Measurements from ENCODE around the gene ADGRG7. TPM values are rescaled to one million over a fixed set of nuclear protein-coding genes. Genes with fewer than 3 reads are reported as not detected.

The ADGRG7 gene
- total and polyA plus RNA-seq, 10 donors = not detected

DNA sequence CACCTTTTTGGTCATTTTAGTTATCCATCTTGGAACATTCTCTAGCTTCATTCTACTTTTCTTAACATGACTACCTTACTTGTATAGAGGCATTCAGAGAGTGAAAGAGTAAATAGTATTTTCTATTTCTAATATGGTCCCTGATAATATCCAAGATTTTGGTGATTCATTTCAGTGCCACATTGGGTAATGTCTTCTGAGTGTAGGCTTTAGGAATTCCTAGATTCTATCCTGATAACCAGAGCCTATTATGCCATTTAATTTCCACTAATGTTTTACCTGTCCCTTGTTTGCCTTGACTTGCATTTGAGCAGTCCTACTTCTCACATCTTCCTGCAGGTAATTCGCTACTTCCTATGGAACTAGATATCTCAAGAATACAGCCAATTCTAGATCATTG lies 21.8 kb downstream of the ADGRG7 start:
- no peak for TF ChIP-seq POLR2AphosphoS5 (IDR thresholded peaks at IDR 0.05)
- TF ChIP-seq, protein P1, sequence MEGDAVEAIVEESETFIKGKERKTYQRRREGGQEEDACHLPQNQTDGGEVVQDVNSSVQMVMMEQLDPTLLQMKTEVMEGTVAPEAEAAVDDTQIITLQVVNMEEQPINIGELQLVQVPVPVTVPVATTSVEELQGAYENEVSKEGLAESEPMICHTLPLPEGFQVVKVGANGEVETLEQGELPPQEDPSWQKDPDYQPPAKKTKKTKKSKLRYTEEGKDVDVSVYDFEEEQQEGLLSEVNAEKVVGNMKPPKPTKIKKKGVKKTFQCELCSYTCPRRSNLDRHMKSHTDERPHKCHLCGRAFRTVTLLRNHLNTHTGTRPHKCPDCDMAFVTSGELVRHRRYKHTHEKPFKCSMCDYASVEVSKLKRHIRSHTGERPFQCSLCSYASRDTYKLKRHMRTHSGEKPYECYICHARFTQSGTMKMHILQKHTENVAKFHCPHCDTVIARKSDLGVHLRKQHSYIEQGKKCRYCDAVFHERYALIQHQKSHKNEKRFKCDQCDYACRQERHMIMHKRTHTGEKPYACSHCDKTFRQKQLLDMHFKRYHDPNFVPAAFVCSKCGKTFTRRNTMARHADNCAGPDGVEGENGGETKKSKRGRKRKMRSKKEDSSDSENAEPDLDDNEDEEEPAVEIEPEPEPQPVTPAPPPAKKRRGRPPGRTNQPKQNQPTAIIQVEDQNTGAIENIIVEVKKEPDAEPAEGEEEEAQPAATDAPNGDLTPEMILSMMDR (IDR thresholded peaks at IDR 0.05 in 8 of 11, conservative IDR thresholded peaks at IDR 0.05 in 3 of 11) = no peak
- TF ChIP-seq POLR2A (IDR thresholded peaks at IDR 0.05) = no peak
- Histone ChIP-seq H3K4me1 (no peaks in the 10 kb centered on the region), H3K27me3 (replicated peaks in 1 of 7) (peaks cover 0 to 6% (median 0%) of the 10 kb centered on the region in 7 donors), H3K9me3 (no peaks in the 10 kb centered on the region), H3K27ac (no peak overlapping the region), H3K36me3 (no peaks in the 10 kb centered on the region), H3K4me3 (no peak overlapping the region)
- intact Hi-C loops (cut with DNase I; ENCODE audit: low total_unique reads) = no loop called here
- WGBS, 5 donors = 84 to 89% (median 85%) methylated on average over 1 of the region's 1 CpG
- DNase-seq = no peak

DNA sequence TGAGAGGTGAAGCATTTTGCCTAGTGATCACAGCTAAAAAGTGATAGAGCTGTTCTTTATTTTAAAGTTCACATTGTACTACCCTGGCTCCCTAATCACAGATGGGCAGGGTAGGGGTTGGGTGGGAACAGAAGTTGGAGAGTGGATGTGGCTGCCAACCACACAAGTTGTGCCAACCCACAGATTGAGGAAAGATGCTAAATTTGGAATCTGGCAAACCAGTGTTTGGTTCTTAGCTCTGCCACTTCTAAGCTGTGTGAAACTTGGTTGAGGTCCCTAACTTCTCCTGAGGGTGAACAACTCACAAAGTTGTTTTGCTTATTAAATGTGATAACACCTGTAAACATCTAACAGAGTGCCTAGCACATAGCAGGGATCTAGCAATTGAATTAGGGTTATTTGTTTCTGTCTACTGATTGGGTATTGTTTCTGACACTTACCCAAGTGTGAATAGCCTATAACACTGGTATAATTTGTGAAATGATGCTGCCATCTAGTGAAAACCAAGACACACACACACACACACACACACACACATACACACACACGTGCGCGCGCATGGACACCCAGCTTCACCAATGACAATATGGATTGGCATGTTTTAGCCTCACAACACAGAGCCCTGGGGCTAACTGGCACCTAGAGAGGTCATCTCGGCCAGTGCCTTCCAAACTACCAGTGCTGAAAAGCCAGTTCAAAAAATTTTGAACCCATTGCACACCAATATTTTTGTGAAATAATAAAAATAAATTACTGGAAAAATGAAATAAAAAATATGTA lies 25.3 kb downstream of the ADGRG7 start:
- intact Hi-C loops (cut with DNase I; ENCODE audit: low total_unique reads) = no loop called here
- H3K4me3 ChIP-seq = no peak overlapping the region
- no peaks in the 10 kb centered on the region for H3K9me3 ChIP-seq
- no peaks in the 10 kb centered on the region for H3K36me3 ChIP-seq
- no peaks in the 10 kb centered on the region for H3K4me1 ChIP-seq
- 35 to 58% (median 53%) methylated on average over 5 of the region's 5 CpGs for WGBS, 5 donors
- no peak overlapping the region for H3K27ac ChIP-seq
- TF ChIP-seq POLR2A (IDR thresholded peaks at IDR 0.05) (no peak), POLR2AphosphoS5 (IDR thresholded peaks at IDR 0.05) (no peak)
- TF ChIP-seq, protein P1 (IDR thresholded peaks at IDR 0.05 in 8 of 11, conservative IDR thresholded peaks at IDR 0.05 in 3 of 11) = no peak
- DNase-seq = no peak
- peaks cover 0 to 6% (median 0%) of the 10 kb centered on the region in 7 donors for H3K27me3 ChIP-seq (replicated peaks in 1 of 7)

DNA sequence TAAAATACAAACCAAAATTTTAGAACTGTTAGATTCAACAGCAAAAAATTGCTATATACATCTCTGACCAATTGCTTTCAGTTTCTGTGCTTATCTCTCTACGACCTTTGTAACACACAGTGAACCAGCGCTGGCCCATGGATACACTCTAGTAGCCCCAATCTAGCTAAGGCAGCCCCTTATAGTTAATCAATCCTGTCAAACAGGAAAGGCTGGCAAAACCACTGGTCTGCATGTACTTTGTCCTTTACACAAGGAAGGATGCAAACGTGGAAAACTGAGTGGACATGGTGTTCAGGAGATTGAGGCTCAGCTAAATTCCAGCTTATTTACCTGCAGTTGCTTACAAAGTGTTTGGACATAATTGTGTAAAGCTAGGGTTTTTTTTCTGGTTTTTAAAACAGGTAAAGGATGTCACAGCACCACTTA lies 25.9 kb downstream of the ADGRG7 start:
- H3K27me3 ChIP-seq (replicated peaks in 1 of 7) = peaks cover 0 to 6% (median 0%) of the 10 kb centered on the region in 7 donors
- H3K36me3 ChIP-seq = no peaks in the 10 kb centered on the region

DNA sequence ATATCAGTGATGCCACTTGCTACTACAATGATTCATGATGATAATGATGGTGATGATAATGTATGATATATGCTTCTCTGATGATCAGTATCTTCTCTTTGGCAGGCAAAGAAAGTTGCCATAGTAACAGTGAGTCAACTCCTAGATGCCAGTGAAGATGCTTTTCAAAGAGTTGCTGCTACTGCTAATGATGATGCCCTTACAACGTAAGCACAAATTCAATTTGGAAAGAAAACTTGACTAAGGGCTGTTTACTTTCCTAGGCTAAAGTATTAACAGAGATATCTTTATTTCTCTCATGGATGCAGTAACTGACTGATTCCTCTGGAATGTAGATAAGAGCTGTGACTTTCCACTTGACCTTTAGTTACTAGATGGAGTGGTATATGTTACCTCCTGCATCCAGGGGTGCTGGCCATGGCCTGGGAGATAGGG lies 27.8 kb downstream of the ADGRG7 start:
- intact Hi-C loops (cut with DNase I; ENCODE audit: low total_unique reads) = no loop called here
- Histone ChIP-seq H3K27ac (no peak overlapping the region), H3K9me3 (no peaks in the 10 kb centered on the region), H3K36me3 (no peaks in the 10 kb centered on the region), H3K4me1 (peaks cover 0 to 8% (median 0%) of the 10 kb centered on the region in 6 donors), H3K4me3 (no peak overlapping the region), H3K27me3 (replicated peaks in 1 of 7) (peaks cover 0 to 6% (median 0%) of the 10 kb centered on the region in 7 donors)
- no peak for DNase-seq
- WGBS, 5 donors = 78 to 91% (median 85%) methylated on average over 1 of the region's 1 CpG
- TF ChIP-seq POLR2AphosphoS5 (IDR thresholded peaks at IDR 0.05) = no peak

More for the DNA sequence above, 25.9 kb downstream of the ADGRG7 start:
- no peak for DNase-seq
- 59 to 77% (median 73%) methylated on average over 3 of the region's 3 CpGs for WGBS, 5 donors
- H3K27ac ChIP-seq = no peak overlapping the region
- intact Hi-C loops (cut with DNase I; ENCODE audit: low total_unique reads) = no loop called here
- H3K4me1 ChIP-seq = no peaks in the 10 kb centered on the region
- TF ChIP-seq, protein P1 (IDR thresholded peaks at IDR 0.05 in 8 of 11, conservative IDR thresholded peaks at IDR 0.05 in 3 of 11) = no peak
- no peak for TF ChIP-seq POLR2AphosphoS5 (IDR thresholded peaks at IDR 0.05)
- no peak for TF ChIP-seq POLR2A (IDR thresholded peaks at IDR 0.05)
- no peaks in the 10 kb centered on the region for H3K9me3 ChIP-seq
- H3K4me3 ChIP-seq = no peak overlapping the region

Measured in spleen (tissue), 11 donors.